HG03460 (cell line): ENCODE data around the gene IL15RA.
"Not testable (repeated sequence)": the region's sequence is repeated elsewhere in the genome, so short reads cannot be mapped to it uniquely, and the experiment has no call there.

Source experiments
- ATAC-seq: cut with Tn5 transposase; IDR thresholded peaks from one replicate; pipeline ENCODE4 v1.9.1; 2021; ENCODE audit not compliant: unreplicated experiment

Gene IL15RA

DNA sequence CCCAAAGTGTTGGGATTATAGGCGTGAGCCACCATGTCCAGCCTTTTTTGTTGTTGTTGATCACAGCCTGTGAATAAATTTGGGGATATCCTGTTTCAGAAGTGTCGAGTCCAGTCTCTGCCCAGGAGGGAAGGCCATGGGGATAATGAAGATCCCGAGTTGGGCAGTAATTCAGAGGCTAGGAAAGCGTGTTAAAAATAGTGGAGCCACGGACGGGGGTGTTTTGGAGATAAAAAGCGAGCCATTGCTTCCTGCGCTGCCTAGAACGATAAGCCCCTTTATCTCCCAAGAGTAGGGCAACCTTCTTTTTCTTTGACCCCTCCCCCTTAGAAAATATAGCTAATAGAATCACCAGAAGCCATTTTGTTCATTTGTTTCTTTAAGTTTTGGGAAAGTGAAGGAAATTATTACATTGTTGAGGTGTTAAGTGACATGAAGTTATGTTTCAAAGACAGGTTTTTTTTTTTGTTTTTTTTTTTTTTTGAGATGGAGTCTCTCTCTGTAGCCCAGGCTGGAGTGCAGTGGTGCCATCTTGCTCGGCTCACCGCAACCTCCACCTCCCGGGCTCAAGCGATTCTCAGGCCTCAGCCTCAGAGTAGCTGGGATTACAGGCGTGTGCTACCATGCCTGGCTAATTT is 43.3 kb downstream of the IL15RA start:
- no peak for ATAC-seq

DNA sequence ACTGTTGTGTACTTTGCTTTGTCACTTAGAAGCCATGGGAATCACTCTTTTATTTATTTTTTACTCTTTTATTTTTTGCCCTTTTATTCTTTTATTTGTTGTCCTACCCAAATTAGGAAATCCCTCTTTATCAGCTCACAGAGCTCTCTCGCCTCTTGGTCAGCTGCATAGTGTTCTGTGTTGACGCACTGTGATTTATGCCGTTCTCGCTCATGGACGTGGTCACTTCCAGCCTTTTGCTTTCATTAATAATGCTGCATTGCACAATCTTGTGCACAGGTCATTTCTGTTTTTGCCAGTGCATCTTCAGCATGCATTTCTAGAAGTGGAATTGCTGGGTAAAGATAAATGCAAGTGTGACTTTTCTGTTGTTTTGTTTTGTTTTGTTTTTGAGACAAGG is 45.0 kb downstream of the IL15RA start:
- no peak for ATAC-seq

DNA sequence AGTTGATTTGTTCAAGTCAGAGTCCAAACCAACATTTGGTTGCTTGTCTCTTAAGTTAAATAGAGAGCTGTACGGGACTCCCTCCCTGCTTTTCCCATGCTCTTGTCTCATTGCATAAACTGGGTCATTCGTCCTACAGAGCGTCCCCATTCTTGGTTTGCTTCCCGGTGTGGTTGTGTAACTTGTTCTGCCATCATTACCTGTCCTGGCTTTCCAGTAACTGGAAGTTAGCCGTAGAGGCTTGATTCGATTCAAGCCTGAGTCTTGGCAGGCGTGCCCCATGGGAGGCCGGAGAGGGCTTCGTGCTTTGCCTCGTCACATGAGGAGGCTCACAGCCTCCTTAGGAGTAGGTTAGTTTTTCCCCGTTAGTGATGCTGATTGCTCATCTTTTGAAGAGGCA is 47.1 kb downstream of the IL15RA start:
- no peak for ATAC-seq

DNA sequence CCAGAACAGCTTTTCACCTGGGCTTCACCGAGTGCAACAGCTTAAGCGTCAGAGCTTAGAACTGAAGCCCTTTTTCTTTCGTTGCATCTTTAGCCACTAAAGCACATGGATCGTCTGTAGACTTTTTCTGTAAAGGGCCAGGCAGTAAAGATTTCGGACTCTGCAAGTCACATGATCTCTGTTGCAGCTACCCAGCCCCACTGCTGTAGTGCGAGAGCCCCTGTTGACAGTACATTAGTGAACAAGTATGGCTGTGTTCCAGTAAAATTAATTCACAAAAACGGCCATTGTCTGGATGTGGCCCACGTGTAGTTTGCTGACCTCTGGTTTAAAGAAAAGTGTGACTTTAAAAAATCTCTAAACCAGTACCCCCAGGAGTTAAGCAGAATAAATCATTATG is 47.9 kb downstream of the IL15RA start:
- no peak for ATAC-seq

DNA sequence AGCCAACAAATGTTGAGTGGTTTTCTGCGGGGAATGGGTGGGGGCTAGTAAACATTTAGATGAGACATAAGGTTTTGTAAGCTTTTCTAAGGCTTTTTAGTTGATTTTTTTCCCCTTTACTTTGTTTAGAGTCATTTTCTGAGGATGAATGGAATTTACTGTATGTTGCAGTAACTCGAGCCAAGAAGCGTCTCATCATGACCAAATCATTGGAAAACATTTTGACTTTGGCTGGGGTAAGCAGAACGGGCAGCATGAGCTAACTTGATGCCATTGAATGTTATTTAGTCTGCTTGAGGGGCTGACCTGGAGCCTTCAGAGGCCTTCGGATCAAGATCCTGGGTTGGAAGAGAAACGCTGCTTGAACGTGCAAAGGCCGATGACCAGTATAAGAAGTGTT is 50.0 kb downstream of the IL15RA start:
- no peak for ATAC-seq

DNA sequence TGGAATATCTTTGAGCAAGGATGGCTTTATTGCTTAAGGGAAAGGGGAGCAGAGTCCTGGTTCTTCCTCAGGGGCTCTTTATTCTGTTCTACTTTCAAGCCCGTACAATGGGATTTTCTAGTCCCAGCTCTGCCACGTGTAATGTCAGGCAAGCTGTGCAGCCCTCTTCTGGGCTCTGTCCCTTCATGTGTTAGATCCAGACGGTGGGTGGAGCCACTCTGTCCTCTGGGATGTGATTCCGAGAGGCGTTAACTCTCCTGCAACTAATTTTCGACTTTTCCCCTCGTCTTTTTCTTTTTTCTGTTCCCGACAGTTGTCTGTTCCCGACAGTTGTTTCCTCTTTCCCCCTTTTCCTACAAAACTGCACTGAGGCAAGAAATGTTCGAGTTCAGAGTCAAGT is 52.5 kb downstream of the IL15RA start:
- ATAC-seq, result no peak

DNA sequence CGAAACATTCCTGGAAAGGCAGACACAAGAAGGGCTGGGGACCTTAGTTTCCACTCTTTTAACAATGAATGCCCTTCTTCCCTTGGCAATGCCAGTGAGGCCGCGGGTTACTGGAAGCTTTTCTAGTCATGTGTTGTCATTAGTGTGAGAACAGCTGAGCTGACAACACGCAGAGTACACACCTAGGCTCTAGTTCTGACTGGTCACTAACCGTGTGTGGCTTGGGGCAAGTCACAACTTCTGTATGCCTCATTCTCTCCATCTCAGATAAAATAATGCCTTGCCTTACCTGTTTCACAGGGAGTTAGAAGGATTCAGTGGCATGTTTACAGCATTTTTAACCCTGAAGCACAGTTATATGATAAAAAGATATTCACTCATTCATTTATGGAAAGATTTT is 55.6 kb downstream of the IL15RA start:
- ATAC-seq, result no peak

GRCh38 chr10:5919568-5919967 is 57.8 kb downstream of the IL15RA start:
- ATAC-seq, result no peak

DNA sequence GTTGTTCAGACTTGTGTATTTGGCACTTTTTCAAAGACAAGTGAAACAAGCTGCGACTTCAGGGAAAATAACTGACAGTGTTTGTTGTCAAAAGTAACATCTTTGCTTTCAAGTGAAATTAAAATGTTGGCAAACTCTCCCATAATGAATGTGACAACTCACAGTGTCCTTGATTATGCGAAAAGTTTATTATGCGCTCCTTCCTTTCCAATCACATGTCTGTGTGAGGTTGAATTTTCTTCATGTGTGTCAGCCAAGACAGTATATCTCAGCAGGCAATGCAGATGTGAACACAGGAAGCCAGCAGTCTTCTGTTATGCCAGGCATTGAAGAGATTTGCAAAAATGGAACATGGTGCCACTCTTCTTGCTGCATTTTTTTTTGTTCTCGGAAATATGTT is 58.6 kb downstream of the IL15RA start:
- no peak for ATAC-seq

- no peak for ATAC-seq
Observed at GRCh38 chr10:5917305-5917704, 60.0 kb downstream of the IL15RA start.

- no peak for ATAC-seq
Observed at GRCh38 chr10:5915451-5915850, 61.9 kb downstream of the IL15RA start.

- ATAC-seq, result no peak
Observed at GRCh38 chr10:5913736-5914135, 63.6 kb downstream of the IL15RA start.

DNA sequence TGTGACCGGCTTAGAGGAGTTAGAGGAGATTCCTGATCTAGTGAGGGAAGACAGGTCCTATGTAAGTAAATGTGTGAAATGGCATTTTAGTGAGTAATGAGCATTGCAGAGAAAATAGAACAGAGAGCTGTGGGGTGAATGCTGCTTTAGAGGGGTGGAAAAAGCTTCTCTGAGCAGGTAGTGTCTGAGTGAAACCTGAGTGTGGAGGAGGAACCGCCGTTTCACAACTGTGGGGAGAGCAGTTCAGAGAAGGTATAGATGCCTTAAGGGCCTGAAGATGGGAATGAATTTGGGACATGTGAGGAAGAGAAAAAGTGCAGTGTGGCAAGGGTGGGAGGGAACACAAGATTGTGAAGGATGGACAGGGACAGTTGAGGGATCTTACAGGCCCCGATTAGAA is 65.7 kb downstream of the IL15RA start:
- no peak for ATAC-seq

DNA sequence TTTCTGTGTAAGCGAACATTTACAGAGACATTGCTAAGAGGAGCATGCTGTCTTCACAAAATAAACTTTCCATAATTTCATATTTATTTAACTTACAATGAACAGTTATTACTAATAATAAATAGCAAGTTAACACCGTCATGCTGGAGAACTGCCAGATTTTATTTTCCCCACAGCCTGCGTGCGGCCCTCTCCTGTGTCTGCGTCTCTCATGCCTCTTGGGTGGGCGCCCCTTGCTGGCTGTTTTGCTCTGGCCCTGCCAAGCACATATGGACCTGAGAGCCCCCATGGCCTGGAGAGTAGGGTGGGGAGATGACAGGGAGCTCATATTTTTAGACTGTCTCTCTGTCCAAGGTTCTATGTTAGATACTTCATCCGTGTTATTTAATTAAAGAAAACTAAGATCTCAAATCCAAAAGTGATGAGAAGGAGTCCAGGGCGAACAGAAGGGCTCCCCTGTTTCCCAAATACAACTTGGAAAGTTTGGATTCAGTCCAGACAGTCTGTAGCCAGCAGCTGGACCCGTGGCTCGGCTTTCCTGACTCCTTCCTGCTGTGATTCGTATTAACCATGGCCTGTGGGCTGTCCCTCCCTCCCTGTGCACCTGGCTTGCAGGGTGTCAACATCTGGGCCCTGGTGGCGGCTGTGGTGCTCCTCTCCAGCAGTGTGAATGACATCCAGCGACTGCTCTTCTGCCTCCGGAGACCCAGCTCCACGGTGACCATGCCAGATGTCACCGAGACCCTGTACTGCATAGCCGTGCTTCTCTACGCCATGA is 66.8 kb downstream of the IL15RA start:
- no peak for ATAC-seq

- ATAC-seq, result not testable (repeated sequence)
Observed at GRCh38 chr10:5908676-5909075, 68.7 kb downstream of the IL15RA start.

- ATAC-seq, result no peak
Observed at GRCh38 chr10:5906651-5907050, 70.7 kb downstream of the IL15RA start.

DNA sequence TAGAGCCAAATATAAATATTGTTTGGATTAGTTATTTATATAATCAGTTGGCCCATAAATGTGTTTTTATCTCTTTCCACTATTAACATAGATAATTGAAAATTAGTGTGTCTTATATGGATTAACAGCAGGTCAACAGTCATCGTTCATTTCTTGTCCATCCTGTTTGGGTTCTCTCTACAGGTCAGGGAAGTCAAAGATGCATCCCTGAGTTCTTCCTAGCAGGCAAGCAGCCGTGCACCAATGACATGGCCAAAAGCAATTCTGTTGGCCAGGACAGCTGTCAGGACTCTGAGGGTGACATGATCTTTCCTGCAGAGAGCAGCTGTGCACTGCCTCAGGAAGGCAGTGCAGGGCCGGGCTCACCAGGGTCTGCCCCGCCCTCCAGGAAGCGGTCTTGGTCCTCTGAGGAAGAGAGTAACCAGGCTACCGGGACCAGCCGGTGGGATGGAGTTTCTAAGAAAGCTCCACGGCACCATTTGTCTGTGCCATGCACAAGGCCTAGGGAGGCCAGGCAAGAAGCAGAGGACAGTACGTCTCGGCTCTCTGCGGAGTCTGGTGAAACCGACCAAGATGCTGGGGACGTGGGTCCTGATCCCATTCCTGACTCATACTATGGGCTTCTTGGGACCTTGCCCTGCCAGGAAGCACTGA is 71.4 kb downstream of the IL15RA start:
- no peak for ATAC-seq

GRCh38 chr10:5904227-5904626 is 73.1 kb downstream of the IL15RA start:
- ATAC-seq, result peak; percentile 94

DNA sequence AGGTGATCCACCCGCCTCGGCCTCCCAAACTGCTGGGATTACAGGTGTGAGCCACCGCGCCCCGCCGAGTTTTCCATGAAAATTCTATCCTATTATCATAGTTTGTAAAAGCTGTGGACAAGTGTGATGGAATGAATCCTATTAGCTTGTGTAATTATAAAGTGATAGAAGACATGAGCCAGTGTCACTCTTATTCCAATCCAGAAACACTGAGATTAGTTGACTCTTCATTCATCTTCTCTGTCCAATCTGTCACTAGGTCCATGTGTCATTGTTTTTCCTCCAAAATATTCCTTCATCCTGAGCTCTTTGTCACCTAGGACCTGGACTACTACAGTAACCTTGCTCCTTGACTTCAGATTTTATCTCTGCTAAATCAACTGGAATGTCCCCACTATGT is 73.8 kb downstream of the IL15RA start:
- ATAC-seq, result no peak

DNA sequence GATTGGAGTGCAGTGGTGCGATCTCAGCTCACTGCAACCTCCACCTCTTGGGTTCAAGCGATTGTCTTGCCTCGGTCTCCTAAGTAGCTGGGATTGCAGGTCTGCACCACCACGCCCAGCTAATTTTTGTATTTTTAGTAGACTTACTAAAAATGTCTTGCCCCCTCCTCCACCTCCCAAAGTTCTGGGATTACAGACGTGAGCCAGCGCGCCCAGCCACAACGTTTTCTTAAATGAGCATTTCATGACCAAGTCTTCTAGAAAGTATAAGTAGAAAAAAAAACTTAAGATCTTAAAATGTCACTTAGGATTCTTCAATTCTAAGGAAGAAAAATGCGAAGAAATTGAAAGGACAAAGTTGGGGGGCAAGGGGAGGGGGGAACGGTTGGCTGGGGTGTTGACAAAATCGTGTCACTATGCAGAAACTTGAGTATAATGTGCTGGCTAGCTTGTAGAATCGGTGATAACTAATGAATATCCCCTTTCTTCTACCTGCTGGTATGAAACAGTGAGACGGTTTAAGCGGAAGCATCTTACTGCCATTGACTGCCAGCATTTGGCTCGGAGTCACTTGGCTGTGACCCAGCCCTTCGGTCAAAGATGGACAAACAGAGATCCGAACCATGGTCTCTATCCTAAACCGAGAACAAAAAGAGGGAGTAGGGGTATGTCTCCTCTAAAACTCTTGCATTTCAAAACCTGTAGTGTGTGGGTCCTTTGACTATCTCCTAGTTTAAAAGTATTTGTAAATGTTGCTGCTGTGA is 74.7 kb downstream of the IL15RA start:
- no peak for ATAC-seq
